Loucy (cell line): ENCODE results near the gene VAV3.

ENCODE experiments used
- H2AFZ ChIP-seq: fragments of 200-600 bp; sonication (generic); 2 replicates; pipeline ENCODE4 v1.6.0; 2016; ENCODE audit warnings: antibody characterized with exemption, mild to moderate bottlenecking, low read length, moderate library complexity
- H3F3A ChIP-seq: fragments of 200-600 bp; 2 replicates; pipeline ENCODE4 v1.6.0; 2016; ENCODE audit warnings: antibody characterized with exemption, low read depth, mild to moderate bottlenecking
- H3K27me3 ChIP-seq: fragments of 200-600 bp; sonication (generic); 2 replicates; pipeline ENCODE4 v1.6.1; 2014; ENCODE audit warnings: low read length, mild to moderate bottlenecking; ENCODE audit not compliant: insufficient read depth, poor library complexity, severe bottlenecking
- H3K36me3 ChIP-seq: fragments of 200-600 bp; sonication (generic); 2 replicates; pipeline ENCODE4 v1.6.1; 2016; ENCODE audit warnings: low read length; ENCODE audit not compliant: insufficient read depth
- H3K4me1 ChIP-seq: fragments of 200-600 bp; sonication (generic); 2 replicates; pipeline ENCODE4 v1.5.1; 2014; ENCODE audit warnings: low read length, mild to moderate bottlenecking; ENCODE audit not compliant: insufficient read depth, poor library complexity, severe bottlenecking
- H3K4me2 ChIP-seq: fragments of 200-600 bp; sonication (generic); 2 replicates; pipeline ENCODE4 v1.6.0; 2014; ENCODE audit warnings: antibody characterized with exemption, low read length, low read depth, mild to moderate bottlenecking; ENCODE audit not compliant: poor library complexity, severe bottlenecking
- H3K4me3 ChIP-seq: fragments of 200-600 bp; sonication (generic); 2 replicates; pipeline ENCODE4 v1.5.1; 2014; ENCODE audit warnings: low read length, mild to moderate bottlenecking, mixed read lengths; ENCODE audit not compliant: poor library complexity, severe bottlenecking
- H3K79me2 ChIP-seq: fragments of 200-600 bp; sonication (generic); 2 replicates; pipeline ENCODE4 v1.6.1; 2014; ENCODE audit warnings: low read length; ENCODE audit not compliant: insufficient read depth
- H3K9ac ChIP-seq: fragments of 200-600 bp; sonication (generic); 2 replicates; pipeline ENCODE4 v1.6.0; 2014; ENCODE audit warnings: mild to moderate bottlenecking, low read depth, low read length, moderate library complexity; ENCODE audit not compliant: poor library complexity, severe bottlenecking
- H3K9me2 ChIP-seq: fragments of 200-600 bp; sonication (generic); replicated peaks from 2 replicates; pipeline ENCODE4 v1.6.1; 2016; ENCODE audit warnings: low read depth, low read length, mixed read lengths
- H3K9me3 ChIP-seq: fragments of 200-600 bp; sonication (generic); 2 replicates; pipeline ENCODE4 v1.6.1; 2014; ENCODE audit warnings: mild to moderate bottlenecking, antibody characterized with exemption, low read length, low read depth; ENCODE audit not compliant: insufficient read depth
- H4K20me1 ChIP-seq: fragments of 200-600 bp; sonication (generic); 2 replicates; pipeline ENCODE4 v1.6.0; 2014; ENCODE audit warnings: antibody characterized with exemption, low read length, mild to moderate bottlenecking; ENCODE audit not compliant: insufficient read depth, poor library complexity, severe bottlenecking
- CTCF ChIP-seq: fragments of 200-600 bp; sonication (generic); conservative IDR thresholded peaks from 2 replicates; pipeline ENCODE4 v1.5.1; 2014; ENCODE audit warnings: mild to moderate bottlenecking, antibody characterized with exemption, low read length
- EZH2phosphoT487 ChIP-seq: fragments of 200-600 bp; IDR thresholded peaks from 2 replicates; pipeline ENCODE4 v1.6.1; 2018; ENCODE audit warnings: antibody characterized with exemption, mild to moderate bottlenecking, moderate library complexity, borderline replicate concordance

VAV3 gene

GRCh38 chr1:107748531-107748930 lies 216.4 kb downstream of the VAV3 start:
- TF ChIP-seq EZH2phosphoT487 (no peak), CTCF (peak; percentile 45)
- Histone ChIP-seq H3K4me3 (no peak overlapping the region), H3K79me2 (no peaks in the 10 kb centered on the region), H3F3A (no peaks in the 10 kb centered on the region), H2AFZ (no peak overlapping the region), H3K9me3 (no peaks in the 10 kb centered on the region), H3K9ac (no peak overlapping the region), H3K9me2 (no peaks in the 10 kb centered on the region), H3K4me2 (no peak overlapping the region), H3K4me1 (no peaks in the 10 kb centered on the region), H4K20me1 (no peaks in the 10 kb centered on the region), H3K36me3 (peaks cover 79% of the 10 kb centered on the region), H3K27me3 (no peaks in the 10 kb centered on the region)

- H3K4me3 ChIP-seq, result no peak overlapping the region
- no peaks in the 10 kb centered on the region for H3K79me2 ChIP-seq
- no peak for TF ChIP-seq CTCF
- TF ChIP-seq EZH2phosphoT487, result no peak
- H2AFZ ChIP-seq, result no peak overlapping the region
- H3K4me2 ChIP-seq, result no peak overlapping the region
- no peaks in the 10 kb centered on the region for H3K9me2 ChIP-seq
- peaks cover 8% of the 10 kb centered on the region; the same call in 1 of the 2 replicates for H3F3A ChIP-seq
- H3K27me3 ChIP-seq, result no peaks in the 10 kb centered on the region
- peaks cover 62% of the 10 kb centered on the region for H3K36me3 ChIP-seq
- no peaks in the 10 kb centered on the region for H3K9me3 ChIP-seq
- no peaks in the 10 kb centered on the region for H4K20me1 ChIP-seq
- H3K4me1 ChIP-seq, result peaks cover 17% of the 10 kb centered on the region
- no peak overlapping the region for H3K9ac ChIP-seq
These were observed 223.7 kb downstream of the VAV3 start for GRCh38 chr1:107741242-107741641.

GRCh38 chr1:107740579-107740978 lies 224.4 kb downstream of the VAV3 start:
- no peak overlapping the region for H3K4me3 ChIP-seq
- no peaks in the 10 kb centered on the region for H3K9me2 ChIP-seq
- H4K20me1 ChIP-seq, result no peaks in the 10 kb centered on the region
- H3K4me1 ChIP-seq, result peaks cover 17% of the 10 kb centered on the region
- no peaks in the 10 kb centered on the region for H3K9me3 ChIP-seq
- H3K36me3 ChIP-seq, result peaks cover 56% of the 10 kb centered on the region
- no peak overlapping the region for H3K9ac ChIP-seq
- H3K27me3 ChIP-seq, result no peaks in the 10 kb centered on the region
- TF ChIP-seq CTCF (no peak), EZH2phosphoT487 (no peak)
- H2AFZ ChIP-seq, result no peak overlapping the region
- H3F3A ChIP-seq, result peaks cover 8% of the 10 kb centered on the region; the same call in 1 of the 2 replicates
- H3K4me2 ChIP-seq, result no peak overlapping the region
- H3K79me2 ChIP-seq, result peaks cover 5% of the 10 kb centered on the region; the same call in 1 of the 2 replicates
